ENCODE results near the gene ARHGEF7.

DNA sequence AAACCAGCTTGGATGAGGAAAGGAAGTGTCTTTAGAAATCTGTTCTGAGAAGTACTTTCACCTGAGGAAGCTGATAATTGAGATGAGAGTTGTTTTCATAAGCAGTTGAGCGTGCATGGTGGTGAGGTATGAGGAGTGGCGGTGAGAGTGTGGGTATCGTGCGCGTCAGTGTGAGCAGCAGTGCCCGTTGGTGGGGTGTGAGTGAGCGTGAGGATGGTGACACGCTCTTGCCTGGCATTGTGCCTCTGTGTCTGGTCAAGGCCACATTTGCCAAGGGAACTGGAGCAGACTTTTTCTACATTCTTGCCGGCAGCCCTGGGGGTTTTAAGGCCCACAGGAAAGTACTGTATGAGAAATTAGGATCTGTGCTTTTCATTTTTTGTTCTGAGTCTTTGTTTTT is 168.9 kb downstream of the ARHGEF7 start:
- TF ChIP-seq, protein P1, sequence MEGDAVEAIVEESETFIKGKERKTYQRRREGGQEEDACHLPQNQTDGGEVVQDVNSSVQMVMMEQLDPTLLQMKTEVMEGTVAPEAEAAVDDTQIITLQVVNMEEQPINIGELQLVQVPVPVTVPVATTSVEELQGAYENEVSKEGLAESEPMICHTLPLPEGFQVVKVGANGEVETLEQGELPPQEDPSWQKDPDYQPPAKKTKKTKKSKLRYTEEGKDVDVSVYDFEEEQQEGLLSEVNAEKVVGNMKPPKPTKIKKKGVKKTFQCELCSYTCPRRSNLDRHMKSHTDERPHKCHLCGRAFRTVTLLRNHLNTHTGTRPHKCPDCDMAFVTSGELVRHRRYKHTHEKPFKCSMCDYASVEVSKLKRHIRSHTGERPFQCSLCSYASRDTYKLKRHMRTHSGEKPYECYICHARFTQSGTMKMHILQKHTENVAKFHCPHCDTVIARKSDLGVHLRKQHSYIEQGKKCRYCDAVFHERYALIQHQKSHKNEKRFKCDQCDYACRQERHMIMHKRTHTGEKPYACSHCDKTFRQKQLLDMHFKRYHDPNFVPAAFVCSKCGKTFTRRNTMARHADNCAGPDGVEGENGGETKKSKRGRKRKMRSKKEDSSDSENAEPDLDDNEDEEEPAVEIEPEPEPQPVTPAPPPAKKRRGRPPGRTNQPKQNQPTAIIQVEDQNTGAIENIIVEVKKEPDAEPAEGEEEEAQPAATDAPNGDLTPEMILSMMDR (conservative IDR thresholded peaks at IDR 0.05; ENCODE audit: low read length), result no peak
- TF ChIP-seq EZH2phosphoT487 (IDR thresholded peaks at IDR 0.05; ENCODE audit: borderline replicate concordance), result no peak
